HepG2 (cell line): Measurements from ENCODE around the gene SLC27A1. TPM values are rescaled to one million over a fixed set of nuclear protein-coding genes. Genes with fewer than 3 reads are reported as not detected.

Experiments
- ADNP ChIP-seq: sonication (generic); formaldehyde crosslinking; IDR thresholded peaks from 2 replicates; pipeline ENCODE4 v1.4.0; 2020; ENCODE audit warnings: missing genetic modification reagents
- ATF7 ChIP-seq, 2 experiments: fragments of 450-650 bp in 1 of 2; sonication (generic) in 1 of 2; formaldehyde crosslinking in 1 of 2; IDR thresholded peaks; 2 replicates each; pipeline versions ENCODE4 v1.4.0 to v1.6.1; 2016 to 2020; ENCODE audit warnings: antibody characterized with exemption in 1 of 2, mild to moderate bottlenecking in 1 of 2, missing genetic modification reagents in 1 of 2
- CERS6 ChIP-seq: sonication (generic); formaldehyde crosslinking; IDR thresholded peaks from 2 replicates; pipeline ENCODE4 v1.5.0; 2020; ENCODE audit warnings: missing genetic modification reagents
- SPEN ChIP-seq: sonication (generic); formaldehyde crosslinking; IDR thresholded peaks from 2 replicates; pipeline ENCODE4 v1.5.1; 2020; ENCODE audit warnings: low read depth, mild to moderate bottlenecking, missing genetic modification reagents
- ZBTB14 ChIP-seq: sonication (generic); formaldehyde crosslinking; IDR thresholded peaks from 2 replicates; pipeline ENCODE4 v1.4.0; 2020; ENCODE audit warnings: missing genetic modification reagents
- ZBTB2 ChIP-seq: sonication (generic); formaldehyde crosslinking; IDR thresholded peaks from 2 replicates; pipeline ENCODE4 v1.8.0; 2022; ENCODE audit warnings: low read depth, missing genetic modification reagents
- ZBTB37 ChIP-seq: sonication (generic); formaldehyde crosslinking; IDR thresholded peaks from 2 replicates; pipeline ENCODE4 v1.4.0; 2020; ENCODE audit warnings: mild to moderate bottlenecking, missing genetic modification reagents
- ZNF460 ChIP-seq: sonication (generic); formaldehyde crosslinking; IDR thresholded peaks from 2 replicates; pipeline ENCODE4 v1.5.1; 2020; ENCODE audit warnings: missing genetic modification reagents, mild to moderate bottlenecking, borderline replicate concordance
- polyA plus RNA-seq, 8 experiments: library from polyadenylated mRNA; depleted of rRNA in 3 of 8; stranded (reverse) in 7 of 8; unstranded in 1 of 8; fragments of >200 nt; fragmentation: Illumina TruSeq in 4 of 8; extraction: Trizol in 4 of 8; gene quantifications; 2 replicates each; pipeline versions ENCODE4 v1.2.1 to v1.2.3, GENCODE V29; 2011 to 2016; ENCODE audit warnings: low read depth in 4 of 8, missing spikeins in 1 of 8, mixed read lengths in 1 of 8; ENCODE audit not compliant: insufficient read depth in 1 of 8
- total RNA-seq, 5 experiments: library from RNA; depleted of rRNA; stranded (reverse); fragments of >200 nt; fragmentation: Illumina TruSeq; extraction: Trizol; gene quantifications; 2 replicates each; pipeline ENCODE4 v1.2.3, GENCODE V29; 2016; ENCODE audit warnings: low read depth in 1 of 5
- TF ChIP-seq, protein P1 (sequence below): sonication (generic); formaldehyde crosslinking; IDR thresholded peaks from 2 replicates; pipeline ENCODE4 v1.5.0; 2020; ENCODE audit warnings: mild to moderate bottlenecking, missing genetic modification reagents, borderline replicate concordance
- TF ChIP-seq, protein P2 (sequence below): sonication (generic); formaldehyde crosslinking; IDR thresholded peaks from 2 replicates; pipeline ENCODE4 v1.8.0; 2022; ENCODE audit warnings: mild to moderate bottlenecking, missing genetic modification reagents, borderline replicate concordance

The SLC27A1 gene
- total and polyA plus RNA-seq, 2 of the 13 experiments (the other 11 are each of a cell fraction or from before 2014, with no cell fraction given), result 4.1 to 8.8 TPM

GRCh38 chr19:17511724-17512573 lies 41.6 kb downstream of the SLC27A1 start (continued):
- peak; percentile 77 for TF ChIP-seq ZBTB2 (CRISPR knock-in tag)
- TF ChIP-seq, protein P1, sequence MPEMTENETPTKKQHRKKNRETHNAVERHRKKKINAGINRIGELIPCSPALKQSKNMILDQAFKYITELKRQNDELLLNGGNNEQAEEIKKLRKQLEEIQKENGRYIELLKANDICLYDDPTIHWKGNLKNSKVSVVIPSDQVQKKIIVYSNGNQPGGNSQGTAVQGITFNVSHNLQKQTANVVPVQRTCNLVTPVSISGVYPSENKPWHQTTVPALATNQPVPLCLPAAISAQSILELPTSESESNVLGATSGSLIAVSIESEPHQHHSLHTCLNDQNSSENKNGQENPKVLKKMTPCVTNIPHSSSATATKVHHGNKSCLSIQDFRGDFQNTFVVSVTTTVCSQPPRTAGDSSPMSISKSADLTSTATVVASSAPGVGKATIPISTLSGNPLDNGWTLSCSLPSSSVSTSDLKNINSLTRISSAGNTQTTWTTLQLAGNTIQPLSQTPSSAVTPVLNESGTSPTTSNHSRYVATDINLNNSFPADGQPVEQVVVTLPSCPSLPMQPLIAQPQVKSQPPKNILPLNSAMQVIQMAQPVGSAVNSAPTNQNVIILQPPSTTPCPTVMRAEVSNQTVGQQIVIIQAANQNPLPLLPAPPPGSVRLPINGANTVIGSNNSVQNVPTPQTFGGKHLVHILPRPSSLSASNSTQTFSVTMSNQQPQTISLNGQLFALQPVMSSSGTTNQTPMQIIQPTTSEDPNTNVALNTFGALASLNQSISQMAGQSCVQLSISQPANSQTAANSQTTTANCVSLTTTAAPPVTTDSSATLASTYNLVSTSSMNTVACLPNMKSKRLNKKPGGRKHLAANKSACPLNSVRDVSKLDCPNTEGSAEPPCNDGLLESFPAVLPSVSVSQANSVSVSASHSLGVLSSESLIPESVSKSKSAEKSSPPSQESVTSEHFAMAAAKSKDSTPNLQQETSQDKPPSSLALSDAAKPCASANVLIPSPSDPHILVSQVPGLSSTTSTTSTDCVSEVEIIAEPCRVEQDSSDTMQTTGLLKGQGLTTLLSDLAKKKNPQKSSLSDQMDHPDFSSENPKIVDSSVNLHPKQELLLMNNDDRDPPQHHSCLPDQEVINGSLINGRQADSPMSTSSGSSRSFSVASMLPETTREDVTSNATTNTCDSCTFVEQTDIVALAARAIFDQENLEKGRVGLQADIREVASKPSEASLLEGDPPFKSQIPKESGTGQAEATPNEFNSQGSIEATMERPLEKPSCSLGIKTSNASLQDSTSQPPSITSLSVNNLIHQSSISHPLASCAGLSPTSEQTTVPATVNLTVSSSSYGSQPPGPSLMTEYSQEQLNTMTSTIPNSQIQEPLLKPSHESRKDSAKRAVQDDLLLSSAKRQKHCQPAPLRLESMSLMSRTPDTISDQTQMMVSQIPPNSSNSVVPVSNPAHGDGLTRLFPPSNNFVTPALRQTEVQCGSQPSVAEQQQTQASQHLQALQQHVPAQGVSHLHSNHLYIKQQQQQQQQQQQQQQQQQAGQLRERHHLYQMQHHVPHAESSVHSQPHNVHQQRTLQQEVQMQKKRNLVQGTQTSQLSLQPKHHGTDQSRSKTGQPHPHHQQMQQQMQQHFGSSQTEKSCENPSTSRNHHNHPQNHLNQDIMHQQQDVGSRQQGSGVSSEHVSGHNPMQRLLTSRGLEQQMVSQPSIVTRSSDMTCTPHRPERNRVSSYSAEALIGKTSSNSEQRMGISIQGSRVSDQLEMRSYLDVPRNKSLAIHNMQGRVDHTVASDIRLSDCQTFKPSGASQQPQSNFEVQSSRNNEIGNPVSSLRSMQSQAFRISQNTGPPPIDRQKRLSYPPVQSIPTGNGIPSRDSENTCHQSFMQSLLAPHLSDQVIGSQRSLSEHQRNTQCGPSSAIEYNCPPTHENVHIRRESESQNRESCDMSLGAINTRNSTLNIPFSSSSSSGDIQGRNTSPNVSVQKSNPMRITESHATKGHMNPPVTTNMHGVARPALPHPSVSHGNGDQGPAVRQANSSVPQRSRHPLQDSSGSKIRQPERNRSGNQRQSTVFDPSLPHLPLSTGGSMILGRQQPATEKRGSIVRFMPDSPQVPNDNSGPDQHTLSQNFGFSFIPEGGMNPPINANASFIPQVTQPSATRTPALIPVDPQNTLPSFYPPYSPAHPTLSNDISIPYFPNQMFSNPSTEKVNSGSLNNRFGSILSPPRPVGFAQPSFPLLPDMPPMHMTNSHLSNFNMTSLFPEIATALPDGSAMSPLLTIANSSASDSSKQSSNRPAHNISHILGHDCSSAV (CRISPR knock-in tag), result peak; percentile 78; the same call in 1 of the 2 replicates
- peak; percentile 96 for TF ChIP-seq SPEN (CRISPR knock-in tag)
- TF ChIP-seq ZBTB14, result no peak; the same call in 1 of the 2 replicates
- TF ChIP-seq ATF7 (IDR thresholded peaks at IDR 0.05), result no peak
- TF ChIP-seq ATF7 (CRISPR knock-in tag; IDR thresholded peaks at IDR 0.05), result peak; percentile 86
- TF ChIP-seq CERS6 (CRISPR knock-in tag), result no peak; the same call in 1 of the 2 replicates
- no peak for TF ChIP-seq ADNP (CRISPR knock-in tag)
- TF ChIP-seq ZNF460, result peak; percentile 9; the same call in 1 of the 2 replicates
- TF ChIP-seq, protein P2, sequence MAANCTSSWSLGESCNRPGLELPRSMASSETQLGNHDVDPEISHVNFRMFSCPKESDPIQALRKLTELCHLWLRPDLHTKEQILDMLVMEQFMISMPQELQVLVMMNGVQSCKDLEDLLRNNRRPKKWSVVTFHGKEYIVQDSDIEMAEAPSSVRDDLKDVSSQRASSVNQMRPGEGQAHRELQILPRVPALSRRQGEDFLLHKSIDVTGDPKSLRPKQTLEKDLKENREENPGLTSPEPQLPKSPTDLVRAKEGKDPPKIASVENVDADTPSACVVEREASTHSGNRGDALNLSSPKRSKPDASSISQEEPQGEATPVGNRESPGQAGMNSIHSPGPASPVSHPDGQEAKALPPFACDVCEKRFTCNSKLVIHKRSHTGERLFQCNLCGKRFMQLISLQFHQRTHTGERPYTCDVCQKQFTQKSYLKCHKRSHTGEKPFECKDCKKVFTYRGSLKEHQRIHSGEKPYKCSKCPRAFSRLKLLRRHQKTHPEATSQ (CRISPR knock-in tag), result 0 out of 2 replicates have a peak, but pooled peaks have one; percentile 69
- TF ChIP-seq ZBTB37, result no peak
